Stimulated activated CD4-positive, alpha-beta T cell treated with anti-CD3 and anti-CD28 coated beads, Interleukin-2, amount 100 ng/mL, for 4 hours (primary cell): ENCODE measurements around the gene IFT74.
A peak's percentile ranks its signal among the peaks of the same experiment; 100 is the strongest.

Source experiments
- DNase-seq: peaks from one replicate; pipeline ENCODE4 v3.0.0-alpha.2; 2020; ENCODE audit warnings: low read depth

The IFT74 gene

GRCh38 chr9:26955921-26956859, at the start of gene IFT74:
IFT74 (plus strand) TSS chr9:26956412; CDS start chr9:26961968, 5,556 bp downstream.
- peak; percentile 88 for DNase-seq

GRCh38 chr9:26913138-26913668, 43.0 kb upstream of the IFT74 start:
- DNase-seq, result no peak

GRCh38 chr9:26919698-26920097, 36.5 kb upstream of the IFT74 start:
- DNase-seq, result no peak

- no peak for DNase-seq
Observed at GRCh38 chr9:26925609-26926008, 30.6 kb upstream of the IFT74 start.

- DNase-seq, result no peak
Observed at GRCh38 chr9:26928902-26929495, 27.2 kb upstream of the IFT74 start.

GRCh38 chr9:26935847-26936246, 20.4 kb upstream of the IFT74 start:
- DNase-seq, result no peak

GRCh38 chr9:26937816-26938371, 18.3 kb upstream of the IFT74 start:
- no peak for DNase-seq

GRCh38 chr9:26939955-26940711, 16.1 kb upstream of the IFT74 start:
- no peak for DNase-seq

- DNase-seq, result no peak
Observed at GRCh38 chr9:26940779-26941178, 15.4 kb upstream of the IFT74 start.

- no peak for DNase-seq
Observed at GRCh38 chr9:26945591-26945990, 10.6 kb upstream of the IFT74 start.

GRCh38 chr9:26946753-26947727, 9.2 kb upstream of the IFT74 start, which contains the start of gene PLAA:
PLAA (minus strand) TSS chr9:26947242; CDS start chr9:26947045, 197 bp downstream.
- peak; percentile 78 for DNase-seq

GRCh38 chr9:26947736-26948135, 8.5 kb upstream of the IFT74 start:
- DNase-seq, result no peak

- no peak for DNase-seq
Observed at GRCh38 chr9:26949637-26950069, 6.6 kb upstream of the IFT74 start.

- DNase-seq, result no peak
Observed at GRCh38 chr9:26950521-26950920, 5.7 kb upstream of the IFT74 start.

GRCh38 chr9:26951794-26952193, 4.4 kb upstream of the IFT74 start:
- DNase-seq, result no peak

GRCh38 chr9:26954050-26954508, 2.1 kb upstream of the IFT74 start:
- no peak for DNase-seq

GRCh38 chr9:26955222-26955903, 849 bp upstream of the IFT74 start:
- DNase-seq, result no peak

GRCh38 chr9:26956860-26957233, 635 bp downstream of the IFT74 start:
- DNase-seq, result no peak

- DNase-seq, result no peak
Observed at GRCh38 chr9:26971721-26972120, 15.5 kb downstream of the IFT74 start.

- DNase-seq, result no peak
Observed at GRCh38 chr9:26973989-26974388, 17.8 kb downstream of the IFT74 start.
